ENCODE data around the gene CDH19. TPM values are rescaled to one million over a fixed set of nuclear protein-coding genes. Genes with fewer than 3 reads are reported as not detected.

Gene CDH19, protein sequence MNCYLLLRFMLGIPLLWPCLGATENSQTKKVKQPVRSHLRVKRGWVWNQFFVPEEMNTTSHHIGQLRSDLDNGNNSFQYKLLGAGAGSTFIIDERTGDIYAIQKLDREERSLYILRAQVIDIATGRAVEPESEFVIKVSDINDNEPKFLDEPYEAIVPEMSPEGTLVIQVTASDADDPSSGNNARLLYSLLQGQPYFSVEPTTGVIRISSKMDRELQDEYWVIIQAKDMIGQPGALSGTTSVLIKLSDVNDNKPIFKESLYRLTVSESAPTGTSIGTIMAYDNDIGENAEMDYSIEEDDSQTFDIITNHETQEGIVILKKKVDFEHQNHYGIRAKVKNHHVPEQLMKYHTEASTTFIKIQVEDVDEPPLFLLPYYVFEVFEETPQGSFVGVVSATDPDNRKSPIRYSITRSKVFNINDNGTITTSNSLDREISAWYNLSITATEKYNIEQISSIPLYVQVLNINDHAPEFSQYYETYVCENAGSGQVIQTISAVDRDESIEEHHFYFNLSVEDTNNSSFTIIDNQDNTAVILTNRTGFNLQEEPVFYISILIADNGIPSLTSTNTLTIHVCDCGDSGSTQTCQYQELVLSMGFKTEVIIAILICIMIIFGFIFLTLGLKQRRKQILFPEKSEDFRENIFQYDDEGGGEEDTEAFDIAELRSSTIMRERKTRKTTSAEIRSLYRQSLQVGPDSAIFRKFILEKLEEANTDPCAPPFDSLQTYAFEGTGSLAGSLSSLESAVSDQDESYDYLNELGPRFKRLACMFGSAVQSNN
- not detected for polyA plus RNA-seq (2012; ENCODE audit: missing spikeins)

DNA sequence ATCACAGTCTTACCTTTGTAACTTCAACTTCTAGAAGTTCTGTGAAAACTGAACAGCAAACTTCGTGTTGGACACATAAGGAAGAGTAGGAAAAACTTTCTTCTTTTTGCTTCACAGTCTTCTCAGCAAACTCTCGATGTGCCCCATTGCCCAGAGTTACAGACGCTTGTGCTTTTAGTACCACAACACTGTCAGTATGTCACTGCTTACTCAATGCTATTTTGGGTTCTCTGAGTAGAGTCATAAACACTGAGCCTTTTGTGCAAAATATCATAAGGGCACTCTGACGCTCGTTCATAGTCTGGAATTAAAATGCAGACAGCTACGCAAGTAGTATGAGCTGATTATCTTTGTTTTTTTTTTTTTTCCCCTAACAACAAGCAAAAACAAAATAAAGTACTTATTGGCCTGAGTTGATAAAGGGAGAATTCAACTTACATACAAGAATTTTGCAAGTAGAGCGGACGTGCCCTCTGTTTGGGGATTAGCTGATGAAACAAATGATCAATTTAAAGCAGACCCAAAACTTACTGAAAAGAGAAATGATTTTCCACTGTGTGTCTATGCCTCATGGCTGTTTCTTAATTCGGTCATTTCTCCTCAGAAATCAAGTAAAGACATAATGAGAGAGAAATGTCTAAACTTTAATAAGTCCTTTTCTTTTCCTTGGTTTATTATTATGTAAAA, at the start of gene CDH19:
TSS of gene CDH19 (minus strand) at position 150 of the 687 bp plus-strand sequence. CDS start 31,886 bp downstream, outside the sequence.
- FAIRE-seq (no peak), DNase-seq (ENCODE audit: insufficient read length) (no peak)
- TF ChIP-seq POLR2A (IDR thresholded peaks at IDR 0.05; ENCODE audit: low read depth, low read length) (no peak), POLR2AphosphoS5 (IDR thresholded peaks at IDR 0.05; ENCODE audit: low read depth, low read length) (no peak), TAF1 (IDR thresholded peaks at IDR 0.05; ENCODE audit: borderline replicate concordance, low read depth, low read length) (no peak)

DNA sequence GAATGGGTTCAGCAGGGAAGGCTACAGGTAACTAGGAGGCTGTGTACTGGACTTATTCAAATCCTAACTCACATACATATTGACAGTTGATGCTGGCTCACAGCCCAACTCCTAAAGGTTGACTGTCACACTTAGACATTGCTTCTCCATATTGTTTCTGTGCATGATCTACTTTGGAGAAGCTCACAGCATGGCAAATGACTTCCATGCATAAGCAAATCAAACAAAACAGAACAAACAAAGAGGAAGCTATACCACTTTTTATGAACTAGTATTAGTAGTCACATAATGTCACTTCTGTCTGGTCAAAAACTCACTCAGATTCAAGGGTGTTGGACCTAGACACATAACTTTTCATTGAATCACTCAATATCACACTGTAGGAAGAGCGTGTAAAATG, 43.8 kb upstream of the CDH19 start:
- no peak for TF ChIP-seq POLR2AphosphoS5 (IDR thresholded peaks at IDR 0.05; ENCODE audit: low read depth, low read length)
- TF ChIP-seq TAF1 (IDR thresholded peaks at IDR 0.05; ENCODE audit: borderline replicate concordance, low read depth, low read length): no peak
- no peak for TF ChIP-seq POLR2A (IDR thresholded peaks at IDR 0.05; ENCODE audit: low read depth, low read length)
- FAIRE-seq: no peak

DNA sequence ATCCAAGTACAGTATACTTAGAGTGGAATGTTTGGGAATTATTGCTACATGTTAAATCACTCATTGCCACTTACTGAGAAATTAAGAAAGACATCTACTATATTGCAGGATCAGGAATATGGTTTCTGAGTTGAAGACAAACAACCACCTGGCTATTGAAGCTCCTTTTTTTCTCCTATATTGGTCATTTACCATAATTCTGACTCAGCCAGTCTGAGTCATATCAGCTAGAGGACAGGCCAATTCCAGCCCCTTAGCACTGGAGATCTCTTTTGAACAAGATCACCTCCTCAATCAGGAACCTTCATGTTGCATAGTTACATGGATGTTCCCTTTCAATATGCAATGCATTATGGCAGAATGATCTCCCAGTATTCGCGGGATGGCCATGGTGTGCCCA, 42.7 kb upstream of the CDH19 start:
- no peak for TF ChIP-seq POLR2A (IDR thresholded peaks at IDR 0.05; ENCODE audit: low read depth, low read length)
- no peak for TF ChIP-seq TAF1 (IDR thresholded peaks at IDR 0.05; ENCODE audit: borderline replicate concordance, low read depth, low read length)
- no peak for TF ChIP-seq POLR2AphosphoS5 (IDR thresholded peaks at IDR 0.05; ENCODE audit: low read depth, low read length)
- DNase-seq (ENCODE audit: insufficient read length): no peak
- FAIRE-seq: no peak

More for the DNA sequence above, 43.8 kb upstream of the CDH19 start:
- no peak for DNase-seq (ENCODE audit: insufficient read length)

DNA sequence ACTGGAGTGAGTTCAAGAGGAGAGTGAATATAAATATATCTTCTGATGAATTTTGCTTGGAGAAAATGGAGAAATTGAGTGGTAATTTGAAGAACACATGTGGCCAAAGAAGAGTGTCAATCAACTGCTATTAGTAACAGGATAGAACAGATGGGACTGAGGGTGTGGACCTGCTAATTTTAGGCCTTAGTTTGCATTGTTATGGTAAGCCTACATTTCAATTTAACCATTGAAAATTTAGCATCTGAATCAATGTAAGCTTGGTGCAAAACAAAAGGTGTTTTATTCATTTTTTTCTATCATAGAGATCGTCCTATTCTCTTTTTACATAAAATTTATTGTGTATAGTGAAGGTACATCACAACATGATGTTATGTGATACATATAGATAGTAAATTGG, 42.1 kb upstream of the CDH19 start:
- FAIRE-seq: no peak
- DNase-seq (ENCODE audit: insufficient read length): no peak
- TF ChIP-seq POLR2A (IDR thresholded peaks at IDR 0.05; ENCODE audit: low read depth, low read length) (no peak), POLR2AphosphoS5 (IDR thresholded peaks at IDR 0.05; ENCODE audit: low read depth, low read length) (no peak), TAF1 (IDR thresholded peaks at IDR 0.05; ENCODE audit: borderline replicate concordance, low read depth, low read length) (no peak)

DNA sequence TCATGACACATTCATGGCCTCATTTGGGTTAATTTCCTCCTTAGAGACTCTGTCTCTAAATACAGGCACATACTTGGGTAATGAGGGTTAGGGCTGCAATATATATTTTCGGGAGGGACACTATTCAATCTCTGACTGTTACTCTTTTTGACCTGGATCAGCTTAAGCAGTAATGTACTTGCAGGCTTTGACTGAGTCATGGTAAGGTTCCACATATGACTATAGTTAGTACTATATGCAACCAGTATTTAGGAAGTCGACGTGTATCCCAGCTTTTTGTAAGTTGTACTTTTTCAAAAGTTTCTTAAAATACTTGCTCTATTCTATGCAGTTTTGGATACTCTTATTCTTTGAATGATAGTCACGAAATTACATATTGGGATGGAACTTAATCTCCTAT, 37.2 kb upstream of the CDH19 start:
- no peak for FAIRE-seq
- DNase-seq (ENCODE audit: insufficient read length): no peak
- no peak for TF ChIP-seq POLR2AphosphoS5 (IDR thresholded peaks at IDR 0.05; ENCODE audit: low read depth, low read length)
- TF ChIP-seq TAF1 (IDR thresholded peaks at IDR 0.05; ENCODE audit: borderline replicate concordance, low read depth, low read length): no peak
- TF ChIP-seq POLR2A (IDR thresholded peaks at IDR 0.05; ENCODE audit: low read depth, low read length): no peak

DNA sequence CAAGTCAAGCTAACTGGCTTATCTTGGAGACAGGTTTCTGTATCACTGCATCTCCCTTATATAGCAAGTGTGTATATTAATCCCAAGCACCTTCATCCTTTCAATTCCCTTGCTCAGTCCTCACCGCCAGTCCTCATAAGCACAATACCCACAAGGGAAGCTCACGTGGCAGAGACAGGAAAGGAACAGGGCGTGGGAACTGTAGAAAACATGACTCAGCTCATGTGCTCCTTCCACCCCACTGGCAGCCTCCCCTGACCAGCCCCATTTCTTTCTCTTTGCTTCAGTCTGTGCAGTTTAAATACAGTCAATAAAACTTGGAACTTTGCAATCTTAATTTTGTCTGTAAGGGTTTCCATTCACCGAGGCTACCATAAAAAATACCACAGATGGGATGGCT, 36.5 kb upstream of the CDH19 start:
- DNase-seq (ENCODE audit: insufficient read length): no peak
- FAIRE-seq: no peak

DNA sequence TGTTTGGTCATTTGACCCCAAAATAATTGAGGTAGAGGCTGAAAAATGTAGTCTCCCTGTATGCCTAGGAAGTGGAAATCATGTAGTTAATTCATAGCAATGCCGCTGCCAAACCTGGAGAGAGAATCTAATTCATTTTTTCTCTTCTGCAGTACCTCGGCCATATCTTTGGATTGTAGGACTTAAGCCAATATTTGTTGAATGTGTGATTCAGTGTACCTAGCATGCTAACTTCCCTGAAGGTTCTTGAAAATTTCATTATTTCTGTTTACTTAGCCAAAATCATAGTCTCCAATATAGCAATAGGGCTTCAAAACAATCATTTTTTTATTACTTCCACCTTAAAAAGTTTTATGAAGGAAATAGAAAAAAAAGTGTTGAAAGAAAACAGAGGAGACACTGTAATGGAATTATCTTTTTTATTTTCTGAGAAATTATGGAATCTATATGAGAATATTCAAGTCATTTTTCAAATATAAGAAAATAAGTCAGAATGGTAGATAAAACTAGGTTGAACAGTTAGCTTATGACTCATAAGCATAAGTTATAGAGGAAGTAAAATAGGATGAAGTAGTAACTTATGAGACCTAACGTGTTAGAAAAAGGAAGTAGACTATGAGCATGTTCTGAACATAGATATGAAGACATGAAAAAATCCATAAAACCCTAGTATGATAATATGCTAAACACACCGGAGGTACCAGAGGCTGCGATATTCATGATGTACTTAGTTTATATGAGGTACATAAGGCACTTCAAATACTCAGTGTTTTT, 35.2 kb upstream of the CDH19 start:
- TF ChIP-seq TAF1 (IDR thresholded peaks at IDR 0.05; ENCODE audit: borderline replicate concordance, low read depth, low read length): no peak
- no peak for TF ChIP-seq POLR2A (IDR thresholded peaks at IDR 0.05; ENCODE audit: low read depth, low read length)
- TF ChIP-seq POLR2AphosphoS5 (IDR thresholded peaks at IDR 0.05; ENCODE audit: low read depth, low read length): no peak
- DNase-seq (ENCODE audit: insufficient read length): no peak
- FAIRE-seq: no peak

More for the DNA sequence above, 36.5 kb upstream of the CDH19 start:
- TF ChIP-seq TAF1 (IDR thresholded peaks at IDR 0.05; ENCODE audit: borderline replicate concordance, low read depth, low read length): no peak
- TF ChIP-seq POLR2AphosphoS5 (IDR thresholded peaks at IDR 0.05; ENCODE audit: low read depth, low read length): no peak
- no peak for TF ChIP-seq POLR2A (IDR thresholded peaks at IDR 0.05; ENCODE audit: low read depth, low read length)

DNA sequence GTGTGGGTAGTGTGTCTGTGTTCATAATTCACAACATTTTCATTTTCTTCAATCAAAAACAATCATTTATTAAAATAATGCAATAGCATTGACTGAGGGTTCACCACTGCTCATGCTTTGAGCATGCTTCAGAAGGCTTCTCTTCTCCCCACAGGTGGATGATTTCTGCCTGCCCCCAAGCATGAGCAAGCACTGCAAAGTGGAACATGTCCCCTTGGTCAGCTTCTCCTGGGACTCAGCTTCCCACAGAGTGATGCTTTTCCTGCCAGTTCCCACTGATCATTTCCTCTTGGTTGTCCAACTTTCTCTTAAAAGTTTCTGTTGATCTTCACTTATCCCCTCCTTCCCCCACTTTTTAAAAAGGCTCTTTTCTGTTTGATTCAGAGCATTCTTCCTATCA, 31.5 kb upstream of the CDH19 start:
- DNase-seq (ENCODE audit: insufficient read length): no peak
- no peak for FAIRE-seq
- TF ChIP-seq POLR2A (IDR thresholded peaks at IDR 0.05; ENCODE audit: low read depth, low read length): no peak
- no peak for TF ChIP-seq TAF1 (IDR thresholded peaks at IDR 0.05; ENCODE audit: borderline replicate concordance, low read depth, low read length)
- TF ChIP-seq POLR2AphosphoS5 (IDR thresholded peaks at IDR 0.05; ENCODE audit: low read depth, low read length): no peak

DNA sequence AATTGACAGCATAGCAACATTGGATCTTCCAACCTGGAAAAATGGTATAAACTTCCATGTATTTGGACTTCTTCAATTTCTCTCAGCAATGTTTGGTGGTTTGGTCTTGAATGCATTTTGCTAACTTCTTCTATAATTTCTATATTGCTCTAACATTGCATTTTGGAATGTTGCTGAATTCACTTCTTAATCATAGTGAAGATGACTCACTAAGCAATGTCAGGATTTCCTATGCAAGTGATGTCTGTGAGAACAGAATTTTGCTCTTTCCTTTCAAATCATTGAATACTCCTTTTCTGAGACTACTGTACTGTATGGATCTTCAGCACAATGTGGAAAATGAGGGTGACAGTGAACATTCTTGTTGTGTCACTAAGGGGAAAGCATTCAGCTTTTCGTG, 28.9 kb upstream of the CDH19 start:
- DNase-seq (ENCODE audit: insufficient read length) (no peak), FAIRE-seq (no peak)
- no peak for TF ChIP-seq TAF1 (IDR thresholded peaks at IDR 0.05; ENCODE audit: borderline replicate concordance, low read depth, low read length)
- TF ChIP-seq POLR2AphosphoS5 (IDR thresholded peaks at IDR 0.05; ENCODE audit: low read depth, low read length): no peak
- TF ChIP-seq POLR2A (IDR thresholded peaks at IDR 0.05; ENCODE audit: low read depth, low read length): no peak

DNA sequence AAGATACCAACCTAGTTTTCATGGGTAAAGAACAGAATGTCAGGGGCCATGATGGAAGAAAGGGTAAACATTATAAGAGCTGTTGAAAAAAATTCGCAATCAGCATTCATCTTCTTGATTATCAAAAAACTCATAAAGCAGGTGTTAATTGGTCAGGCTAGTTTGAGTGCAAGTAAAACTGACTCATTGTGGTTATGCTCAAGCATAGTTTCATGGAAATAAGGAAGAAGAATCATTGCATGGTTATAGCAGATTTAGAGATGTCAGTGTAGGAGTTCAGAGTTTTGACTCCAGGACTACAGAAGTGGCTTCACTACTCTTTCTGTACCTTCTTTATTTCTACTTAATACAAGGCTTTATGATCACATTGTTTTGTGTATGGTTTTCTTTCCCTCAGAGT, 26.9 kb upstream of the CDH19 start:
- no peak for TF ChIP-seq POLR2AphosphoS5 (IDR thresholded peaks at IDR 0.05; ENCODE audit: low read depth, low read length)
- no peak for TF ChIP-seq TAF1 (IDR thresholded peaks at IDR 0.05; ENCODE audit: borderline replicate concordance, low read depth, low read length)
- TF ChIP-seq POLR2A (IDR thresholded peaks at IDR 0.05; ENCODE audit: low read depth, low read length): no peak
- no peak for FAIRE-seq
- no peak for DNase-seq (ENCODE audit: insufficient read length)

Data from GM12892 (cell line).